Measurements from ENCODE around the gene RNF152.

Gene RNF152

DNA sequence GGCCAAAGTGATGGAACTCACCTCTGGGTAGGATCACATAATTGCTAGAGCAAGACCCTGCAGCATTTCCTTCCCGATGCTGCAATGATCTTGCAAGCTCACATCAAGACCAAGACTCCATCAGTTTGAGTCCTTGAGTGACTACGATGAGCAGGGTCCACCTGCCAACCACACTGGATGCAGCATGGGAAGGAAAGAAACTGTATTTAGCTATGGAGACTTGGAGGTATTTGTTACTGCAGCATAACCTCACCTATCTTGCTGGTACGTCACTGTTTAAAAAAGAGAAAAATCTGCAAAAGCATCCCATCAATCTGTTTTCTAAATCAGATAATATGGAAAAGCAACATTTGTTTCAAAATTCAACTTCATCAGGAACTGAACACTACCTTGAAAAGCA, 2.5 kb downstream of the RNF152 start:
- TF ChIP-seq ZNF558 (tag by site-specific recombination; IDR thresholded peaks at IDR 0.05), result no peak
- no peak for TF ChIP-seq PRDM1 (tag by site-specific recombination; IDR thresholded peaks at IDR 0.05)
- TF ChIP-seq, protein P1, sequence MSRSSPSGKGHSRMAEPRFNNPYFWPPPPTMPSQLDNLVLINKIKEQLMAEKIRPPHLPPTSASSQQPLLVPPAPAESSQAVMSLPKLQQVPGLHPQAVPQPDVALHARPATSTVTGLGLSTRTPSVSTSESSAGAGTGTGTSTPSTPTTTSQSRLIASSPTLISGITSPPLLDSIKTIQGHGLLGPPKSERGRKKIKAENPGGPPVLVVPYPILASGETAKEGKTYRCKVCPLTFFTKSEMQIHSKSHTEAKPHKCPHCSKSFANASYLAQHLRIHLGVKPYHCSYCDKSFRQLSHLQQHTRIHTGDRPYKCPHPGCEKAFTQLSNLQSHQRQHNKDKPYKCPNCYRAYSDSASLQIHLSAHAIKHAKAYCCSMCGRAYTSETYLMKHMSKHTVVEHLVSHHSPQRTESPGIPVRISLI (tag by site-specific recombination; IDR thresholded peaks at IDR 0.05), result no peak
- TF ChIP-seq ZNF114 (tag by site-specific recombination; IDR thresholded peaks at IDR 0.05), result no peak
- no peak for TF ChIP-seq SCRT2 (tag by site-specific recombination; IDR thresholded peaks at IDR 0.05)
- TF ChIP-seq TCF7L2 (IDR thresholded peaks at IDR 0.05; ENCODE audit: borderline replicate concordance, low read depth, low read length), result no peak
- TF ChIP-seq SALL2 (tag by site-specific recombination; IDR thresholded peaks at IDR 0.05; ENCODE audit: borderline replicate concordance), result no peak
- no peak for TF ChIP-seq ZXDB (tag by site-specific recombination; IDR thresholded peaks at IDR 0.05)
- TF ChIP-seq ZNF624 (tag by site-specific recombination; IDR thresholded peaks at IDR 0.05), result no peak
- TF ChIP-seq, protein P2, sequence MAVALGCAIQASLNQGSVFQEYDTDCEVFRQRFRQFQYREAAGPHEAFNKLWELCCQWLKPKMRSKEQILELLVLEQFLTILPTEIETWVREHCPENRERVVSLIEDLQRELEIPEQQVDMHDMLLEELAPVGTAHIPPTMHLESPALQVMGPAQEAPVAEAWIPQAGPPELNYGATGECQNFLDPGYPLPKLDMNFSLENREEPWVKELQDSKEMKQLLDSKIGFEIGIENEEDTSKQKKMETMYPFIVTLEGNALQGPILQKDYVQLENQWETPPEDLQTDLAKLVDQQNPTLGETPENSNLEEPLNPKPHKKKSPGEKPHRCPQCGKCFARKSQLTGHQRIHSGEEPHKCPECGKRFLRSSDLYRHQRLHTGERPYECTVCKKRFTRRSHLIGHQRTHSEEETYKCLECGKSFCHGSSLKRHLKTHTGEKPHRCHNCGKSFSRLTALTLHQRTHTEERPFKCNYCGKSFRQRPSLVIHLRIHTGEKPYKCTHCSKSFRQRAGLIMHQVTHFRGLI (tag by site-specific recombination; IDR thresholded peaks at IDR 0.05), result no peak
- Histone ChIP-seq H3K9me3 (ENCODE audit: control insufficient read depth, insufficient read depth, low read depth, low read length) (no peaks in the 10 kb centered on the region), H3K4me1 (ENCODE audit: control insufficient read depth, insufficient read depth, low read length) (no peaks in the 10 kb centered on the region), H3K27ac (ENCODE audit: extremely low read depth, low read depth, low read length) (no peak overlapping the region), H3K4me3 (ENCODE audit: low read depth, low read length) (no peak overlapping the region), H3K36me3 (ENCODE audit: control insufficient read depth in 2 of 2, insufficient read depth in 1 of 2, low read length in 2 of 2) (peaks cover 0 to 13% of the 10 kb centered on the region in 2 experiments; a peak in 1 of 3 replicates)
- POLR2A ChIA-PET, result no interaction called here
- CTCF ChIA-PET, result interaction anchor here (0.6 to 1.0 kb wide), 4 partner anchors 10 to 293 kb away, joined by 3 read pairs; no protein-coding TSS in a partner anchor

DNA sequence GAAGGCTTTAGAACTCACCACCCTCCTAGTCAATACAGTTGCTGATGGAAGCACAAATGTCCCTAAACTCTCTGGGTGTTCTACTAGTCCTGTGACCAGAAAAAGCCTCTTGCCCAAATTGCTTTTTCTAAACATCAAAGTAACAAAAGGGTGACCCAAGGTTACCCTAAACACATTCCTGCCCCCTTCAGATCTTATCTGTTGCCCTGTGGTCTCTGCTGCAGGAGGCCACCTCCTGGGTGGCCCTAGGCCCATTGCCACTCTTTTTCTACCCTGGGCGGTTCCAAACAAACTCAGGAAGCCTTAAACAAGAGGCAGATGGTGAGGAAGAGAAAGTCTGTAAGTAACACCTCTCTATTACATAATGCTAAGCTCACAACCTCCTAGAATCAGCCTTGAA, 3.3 kb downstream of the RNF152 start:
- H3K27ac ChIP-seq (ENCODE audit: extremely low read depth, low read depth, low read length), result no peak overlapping the region
- TF ChIP-seq GLIS1 (tag by site-specific recombination; IDR thresholded peaks at IDR 0.05) (peak; percentile 61), ZFP69B (tag by site-specific recombination; IDR thresholded peaks at IDR 0.05) (no peak)
- CTCF ChIA-PET, result interaction anchor here (0.6 to 1.0 kb wide), 3 partner anchors 11 to 292 kb away, joined by 3 to 4 read pairs (median 4); no protein-coding TSS in a partner anchor
- H3K4me1 ChIP-seq (ENCODE audit: control insufficient read depth, insufficient read depth, low read length), result no peaks in the 10 kb centered on the region
- no peak overlapping the region for H3K4me3 ChIP-seq (ENCODE audit: low read depth, low read length)
- no peaks in the 10 kb centered on the region for H3K9me3 ChIP-seq (ENCODE audit: control insufficient read depth, insufficient read depth, low read depth, low read length)
- POLR2A ChIA-PET, result no interaction called here
- H3K36me3 ChIP-seq (ENCODE audit: control insufficient read depth in 2 of 2, insufficient read depth in 1 of 2, low read length in 2 of 2), result peaks cover 0 to 13% of the 10 kb centered on the region in 2 experiments; a peak in 1 of 3 replicates

DNA sequence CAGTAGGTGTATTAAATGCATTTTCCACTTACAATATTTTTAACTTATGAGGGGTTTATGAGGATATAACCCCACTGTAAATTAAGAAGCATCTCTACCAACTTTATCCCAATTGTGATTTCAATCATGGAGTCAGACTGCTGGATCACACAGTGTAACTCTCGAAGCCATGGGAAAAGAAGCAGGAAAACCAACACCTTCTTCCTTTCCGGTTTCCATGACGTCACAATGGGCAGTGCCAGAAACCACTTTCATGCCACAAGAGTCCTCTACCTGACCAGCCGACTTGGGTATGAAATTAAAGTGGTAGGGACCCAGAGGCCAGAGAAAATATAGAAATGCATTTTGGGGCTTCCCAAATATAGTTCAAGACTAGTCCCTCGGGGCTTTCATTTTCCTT, 4.2 kb downstream of the RNF152 start:
- H3K36me3 ChIP-seq (ENCODE audit: control insufficient read depth in 2 of 2, insufficient read depth in 1 of 2, low read length in 2 of 2), result peaks cover 0 to 13% of the 10 kb centered on the region in 2 experiments; a peak in 1 of 3 replicates
- ChIA-PET CTCF (interaction anchor here (0.5 kb wide), 1 partner anchor 277 kb away, joined by 3 read pairs; no protein-coding TSS in a partner anchor), POLR2A (no interaction called here)
- no peak overlapping the region for H3K4me3 ChIP-seq (ENCODE audit: low read depth, low read length)
- no peaks in the 10 kb centered on the region for H3K9me3 ChIP-seq (ENCODE audit: control insufficient read depth, insufficient read depth, low read depth, low read length)
- no peak overlapping the region for H3K27ac ChIP-seq (ENCODE audit: extremely low read depth, low read depth, low read length)
- no peaks in the 10 kb centered on the region for H3K4me1 ChIP-seq (ENCODE audit: control insufficient read depth, insufficient read depth, low read length)
- TF ChIP-seq BCL6B (tag by site-specific recombination; IDR thresholded peaks at IDR 0.05), result no peak
- no peak for TF ChIP-seq PBX3 (CRISPR knock-in tag; IDR thresholded peaks at IDR 0.05)
- no peak for TF ChIP-seq ZNF843 (tag by site-specific recombination; IDR thresholded peaks at IDR 0.05)
- no peak for TF ChIP-seq ZBTB6 (tag by site-specific recombination; IDR thresholded peaks at IDR 0.05)
- TF ChIP-seq, protein P3, sequence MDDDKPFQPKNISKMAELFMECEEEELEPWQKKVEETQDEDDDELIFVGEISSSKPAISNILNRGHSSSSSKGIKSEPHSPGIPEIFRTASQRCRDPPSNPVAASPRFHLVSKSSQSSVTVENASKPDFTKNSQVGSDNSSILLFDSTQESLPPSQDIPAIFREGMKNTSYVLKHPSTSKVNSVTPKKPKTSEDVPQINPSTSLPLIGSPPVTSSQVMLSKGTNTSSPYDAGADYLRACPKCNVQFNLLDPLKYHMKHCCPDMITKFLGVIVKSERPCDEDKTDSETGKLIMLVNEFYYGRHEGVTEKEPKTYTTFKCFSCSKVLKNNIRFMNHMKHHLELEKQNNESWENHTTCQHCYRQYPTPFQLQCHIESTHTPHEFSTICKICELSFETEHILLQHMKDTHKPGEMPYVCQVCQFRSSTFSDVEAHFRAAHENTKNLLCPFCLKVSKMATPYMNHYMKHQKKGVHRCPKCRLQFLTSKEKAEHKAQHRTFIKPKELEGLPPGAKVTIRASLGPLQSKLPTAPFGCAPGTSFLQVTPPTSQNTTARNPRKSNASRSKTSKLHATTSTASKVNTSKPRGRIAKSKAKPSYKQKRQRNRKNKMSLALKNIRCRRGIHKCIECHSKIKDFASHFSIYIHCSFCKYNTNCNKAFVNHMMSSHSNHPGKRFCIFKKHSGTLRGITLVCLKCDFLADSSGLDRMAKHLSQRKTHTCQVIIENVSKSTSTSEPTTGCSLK (tag by site-specific recombination; IDR thresholded peaks at IDR 0.05), result no peak
- TF ChIP-seq ZNF350 (tag by site-specific recombination; IDR thresholded peaks at IDR 0.05), result no peak
- TF ChIP-seq ZNF488 (tag by site-specific recombination; IDR thresholded peaks at IDR 0.05), result no peak
- TF ChIP-seq ZSCAN18 (tag by site-specific recombination; IDR thresholded peaks at IDR 0.05), result no peak
- TF ChIP-seq ZNF785 (tag by site-specific recombination; IDR thresholded peaks at IDR 0.05), result no peak

Data from HEK293 (cell line).